Measurements from ENCODE around the gene TMEM63C.

DNA sequence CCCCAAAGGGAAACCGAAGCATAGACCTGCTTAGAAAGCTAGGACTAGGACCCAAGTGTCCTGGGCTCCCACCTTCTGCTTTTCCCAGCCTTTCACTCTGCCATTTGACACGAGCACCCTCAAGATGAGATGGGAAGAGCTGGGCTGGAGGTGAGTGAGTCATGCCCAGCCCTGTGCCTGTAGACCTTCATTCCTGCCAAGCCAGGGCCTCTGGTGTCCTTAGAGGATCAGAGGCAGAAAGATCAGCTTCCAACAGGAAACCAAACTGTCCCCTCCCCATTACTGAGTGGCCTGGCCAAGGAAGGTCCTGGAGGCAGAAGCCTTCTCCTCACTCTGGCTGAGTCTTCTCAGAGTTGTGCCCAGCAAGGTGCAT, 3.5 kb downstream of the TMEM63C start:
- TF ChIP-seq, protein P1, sequence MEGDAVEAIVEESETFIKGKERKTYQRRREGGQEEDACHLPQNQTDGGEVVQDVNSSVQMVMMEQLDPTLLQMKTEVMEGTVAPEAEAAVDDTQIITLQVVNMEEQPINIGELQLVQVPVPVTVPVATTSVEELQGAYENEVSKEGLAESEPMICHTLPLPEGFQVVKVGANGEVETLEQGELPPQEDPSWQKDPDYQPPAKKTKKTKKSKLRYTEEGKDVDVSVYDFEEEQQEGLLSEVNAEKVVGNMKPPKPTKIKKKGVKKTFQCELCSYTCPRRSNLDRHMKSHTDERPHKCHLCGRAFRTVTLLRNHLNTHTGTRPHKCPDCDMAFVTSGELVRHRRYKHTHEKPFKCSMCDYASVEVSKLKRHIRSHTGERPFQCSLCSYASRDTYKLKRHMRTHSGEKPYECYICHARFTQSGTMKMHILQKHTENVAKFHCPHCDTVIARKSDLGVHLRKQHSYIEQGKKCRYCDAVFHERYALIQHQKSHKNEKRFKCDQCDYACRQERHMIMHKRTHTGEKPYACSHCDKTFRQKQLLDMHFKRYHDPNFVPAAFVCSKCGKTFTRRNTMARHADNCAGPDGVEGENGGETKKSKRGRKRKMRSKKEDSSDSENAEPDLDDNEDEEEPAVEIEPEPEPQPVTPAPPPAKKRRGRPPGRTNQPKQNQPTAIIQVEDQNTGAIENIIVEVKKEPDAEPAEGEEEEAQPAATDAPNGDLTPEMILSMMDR (IDR thresholded peaks at IDR 0.05) = no peak
- TF ChIP-seq EZH2 (IDR thresholded peaks at IDR 0.05; ENCODE audit: borderline replicate concordance, insufficient read depth, low read depth, low read length, poor library complexity, severe bottlenecking) = no peak
